T-cell (primary cell): Measurements from ENCODE around the gene PXDN. TPM values are rescaled to one million over a fixed set of nuclear protein-coding genes. Genes with fewer than 3 reads are reported as not detected.

Experiments used
- ATAC-seq, 4 experiments: fragments of 200-7000 bp in 3 of 4; fragments of 150-1000 bp in 1 of 4; cut with Tn5 transposase; replicated peaks in 1 of 4; 1 replicate in 3 of 4; 2 replicates in 1 of 4; pipeline ENCODE4 v1.10.0; 2021; ENCODE audit warnings: moderate library complexity in 3 of 4, mild to moderate bottlenecking in 2 of 4, moderate number of reproducible peaks in 1 of 4
- CTCF ChIA-PET, 2 donors: fragments of 300-600 bp; sonication (Branson Sonifier 250); formaldehyde crosslinking; loops; one replicate each; lab custom pipeline; 2022; ENCODE audit warnings: antibody characterized with exemption in 2 of 2; lab: Charles Lee
- POLR2A ChIA-PET, 2 donors: fragments of 300-600 bp; sonication (Branson Sonifier 250); formaldehyde crosslinking; loops; one replicate each; lab custom pipeline; 2022; ENCODE audit warnings: antibody characterized with exemption in 2 of 2; lab: Charles Lee
- DNase-seq, 35 experiments: peaks; one replicate each; pipeline versions ENCODE4 v3.0.0 to v3.0.0-alpha.2; 2013 to 2023
- H3K27ac ChIP-seq: one replicate; pipeline ENCODE4 v1.5.1; 2013; ENCODE audit warnings: low read length
- H3K27me3 ChIP-seq, 2 experiments: replicated peaks in 1 of 2; 1 replicate in 1 of 2; 2 replicates in 1 of 2; pipeline versions ENCODE4 v1.6.1 to v1.7.0; 2013; ENCODE audit warnings: low read length in 1 of 2, mixed read lengths in 1 of 2; ENCODE audit not compliant: control insufficient read depth in 2 of 2, insufficient read depth in 2 of 2; ENCODE audit errors: extremely low read depth in 1 of 2
- H3K36me3 ChIP-seq, 2 donors: 1 replicate in 1 of 2; 2 replicates in 1 of 2; pipeline versions ENCODE4 v1.6.1 to v1.7.0; 2013; ENCODE audit warnings: low read length in 1 of 2; ENCODE audit not compliant: control insufficient read depth in 2 of 2, insufficient read depth in 1 of 2; ENCODE audit errors: extremely low read depth in 1 of 2
- H3K4me1 ChIP-seq, 2 experiments: 1 replicate in 1 of 2; 2 replicates in 1 of 2; pipeline versions ENCODE4 v1.6.1 to v1.7.0; 2013; ENCODE audit warnings: low read length in 2 of 2, mixed read lengths in 1 of 2; ENCODE audit not compliant: insufficient read depth in 2 of 2, control insufficient read depth in 1 of 2; ENCODE audit errors: extremely low read depth in 1 of 2
- H3K4me3 ChIP-seq, 2 donors: 1 replicate in 1 of 2; 2 replicates in 1 of 2; pipeline versions ENCODE4 v1.5.1 to v1.7.0; 2013; ENCODE audit warnings: mild to moderate bottlenecking in 2 of 2, low read length in 1 of 2, moderate library complexity in 1 of 2; ENCODE audit not compliant: control insufficient read depth in 1 of 2; ENCODE audit errors: extremely low read depth in 1 of 2
- H3K9me3 ChIP-seq: 2 replicates; pipeline ENCODE4 v1.7.0; 2013
- H3K27ac Mint-ChIP-seq, 2 donors: one replicate each; pipeline ENCODE4 v1.8.0; 2020 to 2021; ENCODE audit warnings: mild to moderate bottlenecking in 2 of 2, mixed read lengths in 2 of 2
- H3K27me3 Mint-ChIP-seq, 2 donors: one replicate each; pipeline ENCODE4 v1.8.0; 2021 to 2022; ENCODE audit warnings: mixed read lengths in 2 of 2
- H3K36me3 Mint-ChIP-seq: one replicate; pipeline ENCODE4 v1.8.0; 2021; ENCODE audit warnings: mixed read lengths
- H3K4me1 Mint-ChIP-seq, 3 donors: one replicate each; pipeline ENCODE4 v1.8.0; 2020 to 2022; ENCODE audit warnings: mixed read lengths in 3 of 3, mild to moderate bottlenecking in 1 of 3
- H3K4me3 Mint-ChIP-seq, 3 donors: one replicate each; pipeline ENCODE4 v1.8.0; 2020 to 2022; ENCODE audit warnings: mild to moderate bottlenecking in 3 of 3, mixed read lengths in 3 of 3, moderate library complexity in 3 of 3
- H3K9me3 Mint-ChIP-seq, 3 donors: one replicate each; pipeline ENCODE4 v1.8.0; 2020 to 2022; ENCODE audit warnings: mixed read lengths in 3 of 3
- WGBS: methylation state at CpG from one replicate; pipeline ENCODE4 v1.1.5; 2013; ENCODE audit warnings: missing lambda C conversion rate; ENCODE audit not compliant: insufficient coverage; 5-methylcytosine and 5-hydroxymethylcytosine counted together
- total RNA-seq, 35 experiments: library from RNA in 6 of 35; stranded (reverse) in 6 of 35; fragments of 120-200 nt in 1 of 35; gene quantifications; one replicate each; pipeline versions ENCODE4 v1.2.1 to v1.2.4 and lab custom pipeline; 2013 to 2026

The PXDN gene
- total RNA-seq, 5 donors from 2014 or later (not counting 1 experiment from before 2014, with no cell fraction given) = 0.21 to 5.4 (median 1.3) TPM

GRCh38 chr2:1594373-1595171 is 149.7 kb downstream of the PXDN start:
- Mint-ChIP-seq H3K4me3 (no peak overlapping the region), H3K27me3 (peaks cover 14 to 18% of the 10 kb centered on the region in 2 donors), H3K27ac (no peak overlapping the region), H3K36me3 (no peaks in the 10 kb centered on the region), H3K4me1 (no peaks in the 10 kb centered on the region), H3K9me3 (no peaks in the 10 kb centered on the region)
- H3K27me3 ChIP-seq = peaks cover 0 to 28% of the 10 kb centered on the region in 2 experiments
- no peak for DNase-seq
- CTCF ChIA-PET = no interaction called here
- no peaks in the 10 kb centered on the region for H3K4me1 ChIP-seq
- H3K9me3 ChIP-seq = no peaks in the 10 kb centered on the region
- 87% methylated on average over 29 of the region's 29 CpGs for WGBS
- H3K36me3 ChIP-seq = no peaks in the 10 kb centered on the region
- no peak overlapping the region for H3K27ac ChIP-seq
- POLR2A ChIA-PET = no interaction called here
- ATAC-seq = no peak
- H3K4me3 ChIP-seq = no peak overlapping the region

DNA sequence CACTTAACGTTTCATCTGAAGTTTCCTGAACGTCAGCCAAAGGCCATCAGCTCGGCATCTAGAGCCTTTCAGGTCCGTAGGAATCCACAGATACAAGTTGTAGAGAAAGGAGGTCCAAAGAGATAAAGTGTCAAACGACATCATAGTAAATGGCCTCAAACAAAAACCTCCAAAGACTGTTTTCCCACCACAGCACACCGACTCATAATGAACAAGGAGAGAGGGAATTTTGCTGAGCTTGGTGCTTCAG is 150.3 kb downstream of the PXDN start:
- H3K9me3 ChIP-seq = no peaks in the 10 kb centered on the region
- POLR2A ChIA-PET = no interaction called here

GRCh38 chr2:1593371-1594122 is 150.8 kb downstream of the PXDN start:
- Histone ChIP-seq H3K27ac (no peak overlapping the region), H3K4me3 (no peak overlapping the region), H3K4me1 (no peaks in the 10 kb centered on the region), H3K27me3 (peaks cover 0 to 33% of the 10 kb centered on the region in 2 experiments), H3K36me3 (no peaks in the 10 kb centered on the region), H3K9me3 (no peaks in the 10 kb centered on the region)
- CTCF ChIA-PET = interaction anchor here in 1 of 2 donors (0.7 kb wide), 1 partner anchor 421 kb away, joined by 3 read pairs; no protein-coding TSS in a partner anchor
- ATAC-seq = peak in 2 of 4 experiments; percentile 43 to 66
- no peaks in the 10 kb centered on the region for H3K36me3 Mint-ChIP-seq
- POLR2A ChIA-PET = no interaction called here
- DNase-seq = no peak
- H3K4me3 Mint-ChIP-seq = no peak overlapping the region
- H3K27me3 Mint-ChIP-seq = peaks cover 14 to 18% of the 10 kb centered on the region in 2 donors
- no peak overlapping the region for H3K27ac Mint-ChIP-seq
- H3K4me1 Mint-ChIP-seq = no peaks in the 10 kb centered on the region
- H3K9me3 Mint-ChIP-seq = no peaks in the 10 kb centered on the region
- WGBS = 79% methylated on average over 15 of the region's 15 CpGs

More for the DNA sequence above, 150.3 kb downstream of the PXDN start:
- CTCF ChIA-PET = no interaction called here
- H3K36me3 Mint-ChIP-seq = no peaks in the 10 kb centered on the region
- H3K36me3 ChIP-seq = no peaks in the 10 kb centered on the region
- H3K4me1 ChIP-seq = no peaks in the 10 kb centered on the region
- H3K4me3 Mint-ChIP-seq = no peak overlapping the region
- no peak overlapping the region for H3K27ac Mint-ChIP-seq
- H3K9me3 Mint-ChIP-seq = no peaks in the 10 kb centered on the region
- H3K27me3 Mint-ChIP-seq = peaks cover 14 to 18% of the 10 kb centered on the region in 2 donors
- no peak for DNase-seq
- ATAC-seq = no peak
- peaks cover 0 to 33% of the 10 kb centered on the region in 2 experiments for H3K27me3 ChIP-seq
- H3K4me3 ChIP-seq = no peak overlapping the region
- whole genome bisulfite sequencing = 58% methylated on average over 4 of the region's 6 CpGs
- H3K27ac ChIP-seq = no peak overlapping the region
- no peaks in the 10 kb centered on the region for H3K4me1 Mint-ChIP-seq

GRCh38 chr2:1591978-1592907 is 152.1 kb downstream of the PXDN start:
- Mint-ChIP-seq H3K36me3 (no peaks in the 10 kb centered on the region), H3K4me3 (no peak overlapping the region), H3K9me3 (no peaks in the 10 kb centered on the region), H3K4me1 (no peaks in the 10 kb centered on the region), H3K27me3 (peaks cover 18 to 20% of the 10 kb centered on the region in 2 donors), H3K27ac (no peak overlapping the region)
- CTCF ChIA-PET = interaction anchor here in 1 of 2 donors (0.7 kb wide), 1 partner anchor 639 kb away, joined by 4 read pairs; no protein-coding TSS in a partner anchor
- Histone ChIP-seq H3K4me3 (no peak overlapping the region), H3K4me1 (no peaks in the 10 kb centered on the region), H3K27me3 (peaks cover 0 to 35% of the 10 kb centered on the region in 2 experiments), H3K9me3 (no peaks in the 10 kb centered on the region), H3K27ac (no peak overlapping the region), H3K36me3 (no peaks in the 10 kb centered on the region)
- ATAC-seq (no peak), DNase-seq (no peak)
- POLR2A ChIA-PET = interaction anchor here in 1 of 2 donors (0.7 kb wide), 1 partner anchor 22 kb away, joined by 7 read pairs; no protein-coding TSS in a partner anchor
- WGBS = 24% methylated on average over 8 of the region's 28 CpGs

- H3K9me3 ChIP-seq = no peaks in the 10 kb centered on the region
- CTCF ChIA-PET = no interaction called here
- no peaks in the 10 kb centered on the region for H3K36me3 ChIP-seq
- Mint-ChIP-seq H3K9me3 (no peaks in the 10 kb centered on the region), H3K4me3 (no peak overlapping the region), H3K36me3 (no peaks in the 10 kb centered on the region), H3K4me1 (no peaks in the 10 kb centered on the region), H3K27ac (no peak overlapping the region), H3K27me3 (peaks cover 18 to 20% of the 10 kb centered on the region in 2 donors)
- H3K27me3 ChIP-seq = peaks cover 0 to 38% of the 10 kb centered on the region in 2 experiments
- H3K27ac ChIP-seq = no peak overlapping the region
- H3K4me1 ChIP-seq = no peaks in the 10 kb centered on the region
- no peak overlapping the region for H3K4me3 ChIP-seq
- no peak for DNase-seq
- POLR2A ChIA-PET = no interaction called here
- WGBS = 80% methylated on average over 15 of the region's 16 CpGs
- no peak for ATAC-seq
Measured at GRCh38 chr2:1591461-1591770, 152.9 kb downstream of the PXDN start.
